Activated CD4-positive, CD25-positive, alpha-beta regulatory T cell treated with anti-CD3 and anti-CD28 coated beads, Interleukin-2, amount 50 U/mL, for 72 hours (primary cell): ENCODE data around the gene MEIS3.
"Not testable (repeated sequence)": the region's sequence is repeated elsewhere in the genome, so short reads cannot be mapped to it uniquely, and the experiment has no call there.

Source experiments
- DNase-seq: peaks from one replicate; pipeline ENCODE4 v3.0.0; 2021

Gene MEIS3

GRCh38 chr19:47414469-47414868, 4.9 kb downstream of the MEIS3 start:
- no peak for DNase-seq

GRCh38 chr19:47413941-47414340, 5.4 kb downstream of the MEIS3 start:
- no peak for DNase-seq

- not testable (repeated sequence) for DNase-seq
These were observed 7.6 kb downstream of the MEIS3 start for GRCh38 chr19:47411696-47412095.

GRCh38 chr19:47411101-47411500, 8.2 kb downstream of the MEIS3 start:
- DNase-seq: no peak

- DNase-seq: no peak
These were observed 11.0 kb downstream of the MEIS3 start for GRCh38 chr19:47408156-47408938.

GRCh38 chr19:47407417-47407774, 11.9 kb downstream of the MEIS3 start:
- no peak for DNase-seq

GRCh38 chr19:47406711-47407416, 12.5 kb downstream of the MEIS3 start:
- DNase-seq: no peak

GRCh38 chr19:47405854-47406417, 13.4 kb downstream of the MEIS3 start:
- no peak for DNase-seq

GRCh38 chr19:47405197-47405550, 14.2 kb downstream of the MEIS3 start:
- DNase-seq: no peak

- no peak for DNase-seq
These were observed 14.8 kb downstream of the MEIS3 start for GRCh38 chr19:47404334-47405196.

GRCh38 chr19:47402504-47402903, 16.8 kb downstream of the MEIS3 start:
- DNase-seq: no peak

- no peak for DNase-seq
These were observed 20.4 kb downstream of the MEIS3 start for GRCh38 chr19:47398707-47399597.

- DNase-seq: peak; percentile 88
These were observed 27.7 kb downstream of the MEIS3 start for GRCh38 chr19:47391510-47392223.

- no peak for DNase-seq
These were observed 28.5 kb downstream of the MEIS3 start for GRCh38 chr19:47390533-47391488.

- DNase-seq: no peak
These were observed 30.2 kb downstream of the MEIS3 start for GRCh38 chr19:47389150-47389556.

- not testable (repeated sequence) for DNase-seq
These were observed 30.6 kb downstream of the MEIS3 start for GRCh38 chr19:47388721-47389120.

GRCh38 chr19:47387623-47388022, 31.7 kb downstream of the MEIS3 start:
- DNase-seq: not testable (repeated sequence)

GRCh38 chr19:47386582-47386981, 32.7 kb downstream of the MEIS3 start:
- DNase-seq: not testable (repeated sequence)

- not testable (repeated sequence) for DNase-seq
These were observed 34.8 kb downstream of the MEIS3 start for GRCh38 chr19:47384533-47384932.

- DNase-seq: not testable (repeated sequence)
These were observed 35.4 kb downstream of the MEIS3 start for GRCh38 chr19:47383890-47384289.
